Upper lobe of left lung (tissue), 6 donors: ENCODE data around the gene SBK2. TPM values are rescaled to one million over a fixed set of nuclear protein-coding genes. Genes with fewer than 3 reads are reported as not detected.

ENCODE experiments used
- ATAC-seq, 2 donors: fragments of 200-7000 bp; cut with Tn5 transposase; one replicate each; pipeline ENCODE4 v1.9.1; 2022; ENCODE audit warnings: mild to moderate bottlenecking in 2 of 2, moderate library complexity in 2 of 2; ENCODE audit not compliant: low FRiP score in 2 of 2
- DNase-seq, 2 donors: peaks; one replicate each; pipeline ENCODE4 v3.0.0-alpha.2; 2019 to 2020
- H3K27ac ChIP-seq, 4 donors: fragments of 200-600 bp; sonication (generic); one replicate each; pipeline ENCODE4 v1.5.1; 2016 to 2019
- H3K27me3 ChIP-seq, 4 donors: fragments of 200-600 bp; sonication (generic); one replicate each; pipeline ENCODE4 v1.5.1; 2017 to 2019
- H3K36me3 ChIP-seq, 4 donors: fragments of 200-600 bp; sonication (generic); one replicate each; pipeline ENCODE4 v1.5.1; 2016 to 2019
- H3K4me1 ChIP-seq, 4 donors: fragments of 200-600 bp; sonication (generic); one replicate each; pipeline ENCODE4 v1.5.1; 2018 to 2019
- H3K4me3 ChIP-seq, 4 donors: fragments of 200-600 bp; sonication (generic); one replicate each; pipeline ENCODE4 v1.5.1; 2017 to 2019; ENCODE audit warnings: mild to moderate bottlenecking in 2 of 4, moderate library complexity in 1 of 4
- H3K9me3 ChIP-seq, 4 donors: fragments of 200-600 bp; sonication (generic); one replicate each; pipeline ENCODE4 v1.5.1; 2018 to 2019
- CTCF ChIP-seq, 6 experiments: fragments of 450-650 bp in 4 of 6; fragments of 200-600 bp in 2 of 6; sonication (generic) in 2 of 6; IDR thresholded peaks; one replicate each; pipeline ENCODE4 v1.5.1; 2016 to 2019; ENCODE audit warnings: antibody characterized with exemption in 6 of 6
- EP300 ChIP-seq, 4 donors: sonication (generic); formaldehyde crosslinking; IDR thresholded peaks; one replicate each; pipeline ENCODE4 v1.5.1; 2017; ENCODE audit warnings: antibody characterized with exemption in 4 of 4, control low read depth in 2 of 4
- POLR2A ChIP-seq, 4 donors: fragments of 450-650 bp; IDR thresholded peaks; one replicate each; pipeline ENCODE4 v1.5.1; 2016 to 2017; ENCODE audit warnings: antibody characterized with exemption in 4 of 4, mild to moderate bottlenecking in 2 of 4
- POLR2AphosphoS5 ChIP-seq, 2 donors: sonication (generic); formaldehyde crosslinking; IDR thresholded peaks; one replicate each; pipeline ENCODE4 v1.5.1; 2017; ENCODE audit warnings: antibody characterized with exemption in 2 of 2
- WGBS, 2 donors: methylation state at CpG; one replicate each; pipeline ENCODE4 v1.1.5; 2017 to 2018; 5-methylcytosine and 5-hydroxymethylcytosine counted together
- total RNA-seq, 6 donors: library from RNA; depleted of rRNA in 4 of 6; stranded (reverse); fragments of >200 nt in 4 of 6; gene quantifications; one replicate each; pipeline versions ENCODE4 v1.1.0 to v1.2.1, GENCODE V29; 2016 to 2021
- donor health status: DM: no; HTN: no; CAD: no; lungs with moderate emphysema.
- donor health status: DM: no; HTN: yes; CAD: no; lungs with severe emphysema.

SBK2 gene
- total RNA-seq, 6 donors from 2014 or later, result not detected

- Histone ChIP-seq H3K27me3 (no peaks in the 10 kb centered on the region), H3K4me1 (peaks cover 35 to 43% (median 42%) of the 10 kb centered on the region in 4 donors), H3K9me3 (no peaks in the 10 kb centered on the region), H3K36me3 (peaks cover 4 to 30% (median 24%) of the 10 kb centered on the region in 4 donors), H3K4me3 (peak within 1 kb of the TSS; percentile 52 to 76 (median 54)), H3K27ac (peak within 1 kb of the TSS; percentile 80 to 88 (median 85))
- 2 to 5% methylated on average over 22 to 25 of the region's 78 CpGs for WGBS, 2 donors
- TF ChIP-seq EP300 (IDR thresholded peaks at IDR 0.05) (no peak), POLR2AphosphoS5 (IDR thresholded peaks at IDR 0.05) (no peak), CTCF (IDR thresholded peaks at IDR 0.05) (no peak), POLR2A (IDR thresholded peaks at IDR 0.05) (peak in 1 of 4 donors; percentile 20)
- DNase-seq, result peak; percentile 21 to 94
- peak in 1 of 2 donors; percentile 55 for ATAC-seq
These were observed 52.1 kb downstream of the SBK2 start, which contains the start of gene NAT14 for GRCh38 chr19:55484593-55485438. Gene NAT14, plus strand, starts transcription at chr19:55485188. Its CDS starts 521 bp downstream, at chr19:55485709.

GRCh38 chr19:55483706-55484592 is 53.0 kb downstream of the SBK2 start:
- peak overlapping the region; percentile 80 to 88 (median 85) for H3K27ac ChIP-seq
- DNase-seq, result peak in 1 of 2 donors; percentile 79

GRCh38 chr19:55482967-55483705 is 53.8 kb downstream of the SBK2 start:
- no peak overlapping the region for H3K27ac ChIP-seq
- peaks cover 4 to 30% (median 24%) of the 10 kb centered on the region in 4 donors for H3K36me3 ChIP-seq
- peaks cover 38 to 45% (median 43%) of the 10 kb centered on the region in 4 donors for H3K4me1 ChIP-seq
- H3K9me3 ChIP-seq, result no peaks in the 10 kb centered on the region
- no peak overlapping the region for H3K4me3 ChIP-seq
- ATAC-seq, result no peak
- DNase-seq, result peak in 1 of 2 donors; percentile 84
- WGBS, 2 donors, result 94 to 97% methylated on average over 38 to 45 of the region's 47 CpGs
- no peak for TF ChIP-seq POLR2AphosphoS5 (IDR thresholded peaks at IDR 0.05)
- TF ChIP-seq CTCF (IDR thresholded peaks at IDR 0.05), result no peak
- TF ChIP-seq EP300 (IDR thresholded peaks at IDR 0.05), result no peak
- H3K27me3 ChIP-seq, result no peaks in the 10 kb centered on the region

More at GRCh38 chr19:55483706-55484592, 53.0 kb downstream of the SBK2 start:
- H3K4me3 ChIP-seq, result peak overlapping the region in 3 of 4 donors; percentile 52 to 76 (median 53)
- H3K9me3 ChIP-seq, result no peaks in the 10 kb centered on the region
- no peak for ATAC-seq
- 84 to 92% methylated on average over 19 to 36 of the region's 46 CpGs for WGBS, 2 donors
- H3K36me3 ChIP-seq, result peaks cover 4 to 30% (median 24%) of the 10 kb centered on the region in 4 donors
- H3K27me3 ChIP-seq, result no peaks in the 10 kb centered on the region
- H3K4me1 ChIP-seq, result peaks cover 35 to 43% (median 42%) of the 10 kb centered on the region in 4 donors
- TF ChIP-seq POLR2AphosphoS5 (IDR thresholded peaks at IDR 0.05), result no peak
- no peak for TF ChIP-seq EP300 (IDR thresholded peaks at IDR 0.05)
- no peak for TF ChIP-seq POLR2A (IDR thresholded peaks at IDR 0.05)
- no peak for TF ChIP-seq CTCF (IDR thresholded peaks at IDR 0.05)

GRCh38 chr19:55482156-55482961 is 54.6 kb downstream of the SBK2 start:
- Histone ChIP-seq H3K36me3 (peaks cover 4 to 30% (median 24%) of the 10 kb centered on the region in 4 donors), H3K27me3 (no peaks in the 10 kb centered on the region), H3K9me3 (no peaks in the 10 kb centered on the region), H3K4me1 (peaks cover 40 to 47% (median 44%) of the 10 kb centered on the region in 4 donors), H3K4me3 (no peak overlapping the region), H3K27ac (no peak overlapping the region)
- DNase-seq (peak in 1 of 2 donors; percentile 86), ATAC-seq (no peak)
- WGBS, 2 donors, result 93 to 96% methylated on average over 23 to 53 of the region's 83 CpGs
- TF ChIP-seq POLR2A (IDR thresholded peaks at IDR 0.05) (no peak), POLR2AphosphoS5 (IDR thresholded peaks at IDR 0.05) (no peak), CTCF (IDR thresholded peaks at IDR 0.05) (no peak), EP300 (IDR thresholded peaks at IDR 0.05) (no peak)
